Measurements from ENCODE around the gene TMEM38A. TPM values are rescaled to one million over a fixed set of nuclear protein-coding genes. Genes with fewer than 3 reads are reported as not detected.

TMEM38A gene
- total and polyA plus RNA-seq, 9 of the 15 experiments (the other 6 are each of a cell fraction or from before 2014, with no cell fraction given): 0.35 to 2.1 (median 1.2) TPM

DNA sequence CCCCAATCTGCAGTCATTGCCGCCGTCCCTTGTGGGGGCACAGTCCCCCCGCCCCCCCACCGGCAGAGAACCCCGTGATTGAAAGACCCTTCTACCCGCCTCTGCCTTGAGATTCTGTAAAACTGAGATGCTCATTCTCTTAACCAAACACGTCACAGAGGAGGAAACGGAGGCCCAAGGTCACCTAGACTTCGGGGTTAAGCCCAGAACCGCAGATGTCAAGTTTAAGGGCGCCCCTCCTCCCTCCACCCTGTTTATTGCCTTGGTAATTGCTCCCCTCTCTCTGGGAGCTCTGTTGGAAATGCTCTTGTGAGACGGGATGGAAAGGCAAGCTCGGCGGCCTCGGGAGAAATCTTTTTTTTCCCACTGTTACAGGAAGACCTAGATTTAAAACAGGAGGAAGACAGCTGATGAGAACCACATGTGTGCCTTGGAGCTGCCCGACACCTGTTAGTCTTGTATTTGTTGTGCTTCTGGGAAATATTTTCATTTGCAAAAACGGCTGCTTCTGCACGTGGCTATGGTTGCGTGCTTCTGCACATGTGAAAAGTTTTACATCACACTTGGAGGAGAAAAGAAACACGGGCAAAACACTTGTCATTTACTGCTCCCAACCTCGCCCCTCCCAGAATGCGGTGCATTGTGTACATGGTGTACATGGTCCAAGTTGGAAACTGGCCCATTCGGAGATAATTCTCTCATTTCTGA, 31.8 kb upstream of the TMEM38A start (continued):
- TF ChIP-seq IFI16 (CRISPR knock-in tag; IDR thresholded peaks at IDR 0.05) (no peak), SAP30 (IDR thresholded peaks at IDR 0.05; ENCODE audit: borderline replicate concordance, insufficient read depth, low read depth, low read length, poor library complexity, severe bottlenecking) (peak; percentile 38), USF1 (CRISPR knock-in tag; IDR thresholded peaks at IDR 0.05) (0 out of 2 replicates have a peak, but pooled peaks have one; percentile 18), PRPF4 (IDR thresholded peaks at IDR 0.05; ENCODE audit: insufficient read depth, low read depth, low read length, poor library complexity, severe bottlenecking) (no peak), L3MBTL2 (IDR thresholded peaks at IDR 0.05) (peak; percentile 65), ZNF764 (CRISPR knock-in tag; IDR thresholded peaks at IDR 0.05; ENCODE audit: low read depth) (no peak), SMARCA4 (IDR thresholded peaks at IDR 0.05) (no peak), CC2D1A (IDR thresholded peaks at IDR 0.05) (no peak), NCOR1 (IDR thresholded peaks at IDR 0.05) (no peak; the same call in 1 of the 2 replicates)

- CTCF ChIA-PET (ENCODE audit: low intra/inter-chr PET ratio): no interaction called here
- H3K79me2 ChIP-seq (ENCODE audit: control insufficient read depth, insufficient read depth, low read length): peaks cover 27% of the 10 kb centered on the region
- peaks cover 11 to 24% of the 10 kb centered on the region in 2 experiments; a peak in 4 of 5 replicates for H3K4me1 ChIP-seq (replicated peaks in 1 of 2; ENCODE audit: control insufficient read depth in 2 of 2, insufficient read depth in 2 of 2, low read length in 2 of 2)
- H3K27me3 ChIP-seq (ENCODE audit: control insufficient read depth in 2 of 2, insufficient read depth in 2 of 2, low read length in 2 of 2): no peaks in the 10 kb centered on the region
- in situ Hi-C loops (cut with MboI) (no loop called here), intact Hi-C loops (cut with micrococcal nuclease) (no loop called here)
- BruUV-seq (replicated peaks): no TSS peak
- H3K9me1 ChIP-seq (ENCODE audit: control insufficient read depth, insufficient read depth, low read length): no peaks in the 10 kb centered on the region
- WGBS (ENCODE audit: insufficient coverage, low coverage, missing lambda C conversion rate): 91% methylated on average over 6 of the region's 6 CpGs
- no peak overlapping the region for H3K9ac ChIP-seq (ENCODE audit: insufficient read depth in 1 of 2, low read depth in 2 of 2, low read length in 2 of 2)
- FAIRE-seq: no peak
- peaks cover 8% of the 10 kb centered on the region for H4K20me1 ChIP-seq (replicated peaks; ENCODE audit: control insufficient read depth, insufficient read depth, low read length)
- POLR2A ChIA-PET: interaction anchor here (0.9 kb wide), 1 partner anchor 84 kb away, joined by 4 read pairs; no protein-coding TSS in a partner anchor
- H2AFZ ChIP-seq (ENCODE audit: low read depth, low read length): no peak overlapping the region
- no peaks in the 10 kb centered on the region for H3K9me3 ChIP-seq (replicated peaks; ENCODE audit: control insufficient read depth, insufficient read depth, low read depth, low read length)
- no peak overlapping the region for H3K4me2 ChIP-seq (ENCODE audit: insufficient read depth, low read length)
- TF ChIP-seq CBX3 (IDR thresholded peaks at IDR 0.05; ENCODE audit: borderline replicate concordance in 1 of 2, low read length in 2 of 2): 0 out of 3 replicates have a peak, but pooled peaks of 1 of the 2 experiments have one; percentile 26
- TF ChIP-seq NFIC (IDR thresholded peaks at IDR 0.05): no peak
- TF ChIP-seq HDAC8 (tag; IDR thresholded peaks at IDR 0.05): no peak
- no peak for TF ChIP-seq YBX1 (IDR thresholded peaks at IDR 0.05)
- TF ChIP-seq NCOA6 (IDR thresholded peaks at IDR 0.05): no peak
- no peak for TF ChIP-seq ZNF695 (CRISPR knock-in tag; IDR thresholded peaks at IDR 0.05)
- H3K4me3 ChIP-seq: no peak overlapping the region
- no peak for ATAC-seq
- peaks cover 56% of the 10 kb centered on the region; the same call in 2 of the 3 replicates for H3K36me3 ChIP-seq (ENCODE audit: control insufficient read depth, insufficient read depth, low read length)
- H3K27ac ChIP-seq (ENCODE audit: extremely low read depth, low read depth, low read length): no peak overlapping the region
- no peak for DNase-seq (ENCODE audit: extremely low read depth in 1 of 4, low spot score in 3 of 4)
Observed at GRCh38 chr19:16631465-16631864, 29.5 kb upstream of the TMEM38A start.
